AG09319 (cell line): ENCODE results near the gene TNFSF4.

ENCODE experiments used
- DNase-seq: peaks from one replicate; pipeline ENCODE4 v3.0.0-alpha.2; 2010; ENCODE audit warnings: low read depth; ENCODE audit errors: extremely low read depth
- TF ChIP-seq, protein P1 (sequence below): IDR thresholded peaks from 2 replicates; pipeline ENCODE4 v1.5.1; 2011; ENCODE audit warnings: low read depth, mild to moderate bottlenecking, inconsistent platforms, low read length, moderate library complexity

The TNFSF4 gene, protein sequence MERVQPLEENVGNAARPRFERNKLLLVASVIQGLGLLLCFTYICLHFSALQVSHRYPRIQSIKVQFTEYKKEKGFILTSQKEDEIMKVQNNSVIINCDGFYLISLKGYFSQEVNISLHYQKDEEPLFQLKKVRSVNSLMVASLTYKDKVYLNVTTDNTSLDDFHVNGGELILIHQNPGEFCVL

DNA sequence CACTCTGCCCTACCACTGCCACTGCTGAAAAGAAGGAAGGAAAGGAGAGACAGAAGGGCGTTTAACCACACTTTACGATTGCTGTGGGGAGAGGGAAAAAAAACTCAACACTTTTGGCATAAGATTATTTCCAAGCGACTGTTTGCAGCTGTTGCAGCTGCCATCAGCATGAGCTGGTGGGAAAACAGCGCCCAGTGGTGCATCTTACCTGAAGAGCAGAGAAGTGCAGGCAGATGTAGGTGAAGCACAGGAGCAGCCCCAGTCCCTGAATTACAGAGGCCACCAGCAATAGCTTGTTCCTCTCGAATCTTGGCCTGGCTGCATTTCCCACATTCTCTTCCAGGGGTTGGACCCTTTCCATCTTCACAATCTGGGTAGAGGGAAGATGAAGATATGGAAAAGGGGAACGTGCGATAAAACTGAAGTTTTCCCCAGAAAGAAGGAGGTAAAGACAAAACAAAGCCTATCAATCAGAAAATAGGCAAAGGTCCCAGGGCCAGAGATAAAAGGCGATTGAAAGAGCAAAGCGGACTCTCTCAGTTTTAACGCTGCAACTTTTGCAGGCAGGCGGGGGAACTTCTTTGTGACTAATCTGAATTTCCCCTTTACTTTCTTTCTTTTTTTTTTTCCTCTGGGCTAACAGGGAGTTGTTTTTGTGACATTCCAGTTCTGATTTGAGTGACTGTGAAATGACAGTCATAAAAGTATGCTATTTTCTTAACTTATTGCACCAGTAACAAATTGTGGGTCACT, at the start of gene TNFSF4:
Gene TNFSF4 (minus strand): TSS at position 516 of the 753 bp plus-strand sequence. CDS start 155 bp downstream, at position 361.
- no peak for DNase-seq
- TF ChIP-seq, protein P1, sequence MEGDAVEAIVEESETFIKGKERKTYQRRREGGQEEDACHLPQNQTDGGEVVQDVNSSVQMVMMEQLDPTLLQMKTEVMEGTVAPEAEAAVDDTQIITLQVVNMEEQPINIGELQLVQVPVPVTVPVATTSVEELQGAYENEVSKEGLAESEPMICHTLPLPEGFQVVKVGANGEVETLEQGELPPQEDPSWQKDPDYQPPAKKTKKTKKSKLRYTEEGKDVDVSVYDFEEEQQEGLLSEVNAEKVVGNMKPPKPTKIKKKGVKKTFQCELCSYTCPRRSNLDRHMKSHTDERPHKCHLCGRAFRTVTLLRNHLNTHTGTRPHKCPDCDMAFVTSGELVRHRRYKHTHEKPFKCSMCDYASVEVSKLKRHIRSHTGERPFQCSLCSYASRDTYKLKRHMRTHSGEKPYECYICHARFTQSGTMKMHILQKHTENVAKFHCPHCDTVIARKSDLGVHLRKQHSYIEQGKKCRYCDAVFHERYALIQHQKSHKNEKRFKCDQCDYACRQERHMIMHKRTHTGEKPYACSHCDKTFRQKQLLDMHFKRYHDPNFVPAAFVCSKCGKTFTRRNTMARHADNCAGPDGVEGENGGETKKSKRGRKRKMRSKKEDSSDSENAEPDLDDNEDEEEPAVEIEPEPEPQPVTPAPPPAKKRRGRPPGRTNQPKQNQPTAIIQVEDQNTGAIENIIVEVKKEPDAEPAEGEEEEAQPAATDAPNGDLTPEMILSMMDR, result no peak

GRCh38 chr1:173255214-173255813, 48.2 kb upstream of the TNFSF4 start:
- TF ChIP-seq, protein P1, result peak; percentile 79
- no peak for DNase-seq

- no peak for DNase-seq
- TF ChIP-seq, protein P1, result no peak
Measured at GRCh38 chr1:173253046-173253445, 45.9 kb upstream of the TNFSF4 start.

- DNase-seq, result no peak
- TF ChIP-seq, protein P1, result no peak
Measured at GRCh38 chr1:173249349-173249748, 42.2 kb upstream of the TNFSF4 start.

GRCh38 chr1:173248247-173248940, 41.3 kb upstream of the TNFSF4 start:
- TF ChIP-seq, protein P1, result no peak

DNA sequence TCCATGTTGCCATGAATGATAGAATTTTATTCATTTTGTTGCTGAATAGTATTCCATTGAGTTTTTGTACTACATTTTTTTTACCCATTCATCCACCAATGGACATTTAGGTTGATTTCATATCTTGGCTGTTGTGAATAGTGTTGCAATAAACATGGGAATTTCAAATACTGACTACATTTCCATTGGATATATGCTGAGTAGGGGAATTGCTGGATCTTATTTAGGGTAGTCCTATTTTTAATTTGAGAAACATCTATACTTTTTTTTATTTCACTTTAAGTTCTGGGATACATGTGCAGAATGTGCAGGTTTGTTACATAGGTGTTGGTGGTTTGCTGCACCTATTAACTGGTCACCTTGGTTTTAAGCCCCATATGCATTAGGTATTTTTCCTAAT, 38.8 kb upstream of the TNFSF4 start:
- DNase-seq, result no peak
- TF ChIP-seq, protein P1, result no peak

More at GRCh38 chr1:173248247-173248940, 41.3 kb upstream of the TNFSF4 start:
- no peak for DNase-seq
